Measurements from ENCODE around the gene RHBDF1. TPM values are rescaled to one million over a fixed set of nuclear protein-coding genes. Genes with fewer than 3 reads are reported as not detected.

RHBDF1 gene
- total RNA-seq, 1 donor from 2014 or later, result 55.5 TPM

DNA sequence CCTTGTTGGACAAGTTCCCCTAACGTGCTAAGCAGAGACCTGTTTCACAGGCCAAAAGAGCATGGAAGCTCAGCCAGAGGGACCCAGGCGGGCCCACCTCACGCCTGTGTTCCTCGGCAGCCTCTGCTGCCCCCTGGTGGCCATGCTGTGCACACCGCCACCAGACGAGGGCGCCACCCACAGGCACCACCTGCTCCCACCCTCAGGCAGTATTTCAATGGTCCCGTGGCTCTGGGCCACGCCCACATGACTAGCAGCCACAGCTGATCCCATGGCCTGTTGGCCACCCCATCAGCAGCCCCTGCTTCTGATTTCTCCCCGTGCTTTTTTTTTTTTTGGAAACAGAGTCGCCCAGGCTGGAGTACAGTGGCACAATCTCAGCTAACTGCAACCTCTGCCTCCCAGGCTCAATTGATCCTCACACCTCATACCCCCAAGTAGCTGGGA is 24.5 kb upstream of the RHBDF1 start:
- FAIRE-seq, result no peak
- TF ChIP-seq EZH2 (IDR thresholded peaks at IDR 0.05; ENCODE audit: insufficient read depth, low read length), result no peak
- TF ChIP-seq, protein P1, sequence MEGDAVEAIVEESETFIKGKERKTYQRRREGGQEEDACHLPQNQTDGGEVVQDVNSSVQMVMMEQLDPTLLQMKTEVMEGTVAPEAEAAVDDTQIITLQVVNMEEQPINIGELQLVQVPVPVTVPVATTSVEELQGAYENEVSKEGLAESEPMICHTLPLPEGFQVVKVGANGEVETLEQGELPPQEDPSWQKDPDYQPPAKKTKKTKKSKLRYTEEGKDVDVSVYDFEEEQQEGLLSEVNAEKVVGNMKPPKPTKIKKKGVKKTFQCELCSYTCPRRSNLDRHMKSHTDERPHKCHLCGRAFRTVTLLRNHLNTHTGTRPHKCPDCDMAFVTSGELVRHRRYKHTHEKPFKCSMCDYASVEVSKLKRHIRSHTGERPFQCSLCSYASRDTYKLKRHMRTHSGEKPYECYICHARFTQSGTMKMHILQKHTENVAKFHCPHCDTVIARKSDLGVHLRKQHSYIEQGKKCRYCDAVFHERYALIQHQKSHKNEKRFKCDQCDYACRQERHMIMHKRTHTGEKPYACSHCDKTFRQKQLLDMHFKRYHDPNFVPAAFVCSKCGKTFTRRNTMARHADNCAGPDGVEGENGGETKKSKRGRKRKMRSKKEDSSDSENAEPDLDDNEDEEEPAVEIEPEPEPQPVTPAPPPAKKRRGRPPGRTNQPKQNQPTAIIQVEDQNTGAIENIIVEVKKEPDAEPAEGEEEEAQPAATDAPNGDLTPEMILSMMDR (IDR thresholded peaks at IDR 0.05; ENCODE audit: insufficient read depth, low read depth, low read length), result peak; percentile 96

GRCh38 chr16:94918-95265 is 22.5 kb upstream of the RHBDF1 start:
- no peak for FAIRE-seq

More for the DNA sequence above, 24.5 kb upstream of the RHBDF1 start:
- no peaks in the 10 kb centered on the region for H3K27me3 Mint-ChIP-seq (ENCODE audit: low read depth, unreplicated experiment)
- H3K9ac ChIP-seq (ENCODE audit: low read length), result no peak overlapping the region
- no peaks in the 10 kb centered on the region for H3K36me3 ChIP-seq (ENCODE audit: insufficient read depth, low read length)
- peak; percentile 61 for DNase-seq (ENCODE audit: low read depth)
- H3K27ac Mint-ChIP-seq (ENCODE audit: unreplicated experiment), result no peak overlapping the region
- H3K27me3 ChIP-seq (ENCODE audit: insufficient read depth, low read length), result no peaks in the 10 kb centered on the region
- no peaks in the 10 kb centered on the region for H3K9me3 Mint-ChIP-seq (ENCODE audit: unreplicated experiment)
- peaks cover 9% of the 10 kb centered on the region for H3K4me1 Mint-ChIP-seq (ENCODE audit: low read depth, unreplicated experiment)
- peaks cover 19% of the 10 kb centered on the region for H3K4me1 ChIP-seq (ENCODE audit: insufficient read depth, low read length)
- H3K36me3 Mint-ChIP-seq (ENCODE audit: low read depth, unreplicated experiment), result peaks cover 9% of the 10 kb centered on the region
- H3K4me2 ChIP-seq (ENCODE audit: low read length), result no peak overlapping the region
- no peak overlapping the region for H3K4me3 Mint-ChIP-seq (ENCODE audit: unreplicated experiment)
- no peak overlapping the region for H2AFZ ChIP-seq (ENCODE audit: low read depth, low read length)
- peaks cover 53% of the 10 kb centered on the region for H4K20me1 ChIP-seq (ENCODE audit: insufficient read depth, low read length)
- H3K9me3 ChIP-seq (ENCODE audit: insufficient read depth, low read depth, low read length), result no peaks in the 10 kb centered on the region
- no peak overlapping the region for H3K27ac ChIP-seq (ENCODE audit: low read depth, low read length)
- H3K4me3 ChIP-seq (ENCODE audit: insufficient read depth, low read depth, low read length), result no peak overlapping the region
- peaks cover 3% of the 10 kb centered on the region for H3K79me2 ChIP-seq (ENCODE audit: insufficient read depth, low read length)

More at GRCh38 chr16:94918-95265, 22.5 kb upstream of the RHBDF1 start:
- Histone ChIP-seq H4K20me1 (ENCODE audit: insufficient read depth, low read length) (peaks cover 62% of the 10 kb centered on the region), H3K27me3 (ENCODE audit: insufficient read depth, low read length) (no peaks in the 10 kb centered on the region), H3K4me1 (ENCODE audit: insufficient read depth, low read length) (peaks cover 19% of the 10 kb centered on the region), H3K79me2 (ENCODE audit: insufficient read depth, low read length) (no peaks in the 10 kb centered on the region), H3K9me3 (ENCODE audit: insufficient read depth, low read depth, low read length) (no peaks in the 10 kb centered on the region), H3K27ac (ENCODE audit: low read depth, low read length) (no peak overlapping the region), H3K4me2 (ENCODE audit: low read length) (no peak overlapping the region), H3K9ac (ENCODE audit: low read length) (no peak overlapping the region), H2AFZ (ENCODE audit: low read depth, low read length) (no peak overlapping the region), H3K4me3 (ENCODE audit: insufficient read depth, low read depth, low read length) (no peak overlapping the region), H3K36me3 (ENCODE audit: insufficient read depth, low read length) (no peaks in the 10 kb centered on the region)
- H3K27me3 Mint-ChIP-seq (ENCODE audit: low read depth, unreplicated experiment), result no peaks in the 10 kb centered on the region
- no peak overlapping the region for H3K4me3 Mint-ChIP-seq (ENCODE audit: unreplicated experiment)
- H3K9me3 Mint-ChIP-seq (ENCODE audit: unreplicated experiment), result no peaks in the 10 kb centered on the region
- TF ChIP-seq EZH2 (IDR thresholded peaks at IDR 0.05; ENCODE audit: insufficient read depth, low read length), result no peak
- TF ChIP-seq, protein P1 (IDR thresholded peaks at IDR 0.05; ENCODE audit: insufficient read depth, low read depth, low read length), result no peak
- no peak for DNase-seq (ENCODE audit: low read depth)
- peak overlapping the region; percentile 75 for H3K27ac Mint-ChIP-seq (ENCODE audit: unreplicated experiment)
- peaks cover 11% of the 10 kb centered on the region for H3K36me3 Mint-ChIP-seq (ENCODE audit: low read depth, unreplicated experiment)
- peaks cover 9% of the 10 kb centered on the region for H3K4me1 Mint-ChIP-seq (ENCODE audit: low read depth, unreplicated experiment)
